OCI-LY1 (cell line): ENCODE results near the gene TCAF1.

Experiments
- H2AFZ ChIP-seq: fragments of 200-600 bp; sonication (generic), shearing (Covaris generic); 2 replicates; pipeline ENCODE4 v1.6.0; 2014; ENCODE audit warnings: antibody characterized with exemption, mild to moderate bottlenecking, low read length
- H3F3A ChIP-seq: fragments of 200-600 bp; sonication (generic), shearing (Covaris generic); 2 replicates; pipeline ENCODE4 v1.6.0; 2014; ENCODE audit warnings: mild to moderate bottlenecking, antibody characterized with exemption, low read length, moderate library complexity; ENCODE audit not compliant: insufficient read depth
- H3K27ac ChIP-seq: fragments of 200-600 bp; sonication (generic); 2 replicates; pipeline ENCODE4 v1.5.1; 2014; ENCODE audit warnings: low read length, mixed run types, mild to moderate bottlenecking, low read depth; ENCODE audit not compliant: poor library complexity, severe bottlenecking
- H3K27me3 ChIP-seq: fragments of 200-600 bp; sonication (generic); 2 replicates; pipeline ENCODE4 v1.6.0; 2014; ENCODE audit warnings: antibody characterized with exemption, mild to moderate bottlenecking, low read length, moderate library complexity; ENCODE audit not compliant: insufficient read depth
- H3K36me3 ChIP-seq: fragments of 200-600 bp; sonication (generic); 2 replicates; pipeline ENCODE4 v1.6.1; 2014; ENCODE audit warnings: mild to moderate bottlenecking, antibody characterized with exemption, low read length, moderate library complexity, mixed read lengths; ENCODE audit not compliant: insufficient read depth
- H3K4me1 ChIP-seq: fragments of 200-600 bp; sonication (generic); 2 replicates; pipeline ENCODE4 v1.5.1; 2014; ENCODE audit warnings: mild to moderate bottlenecking, low read length, moderate library complexity; ENCODE audit not compliant: insufficient read depth, severe bottlenecking
- H3K4me2 ChIP-seq: fragments of 200-600 bp; sonication (generic), shearing (Covaris generic); 2 replicates; pipeline ENCODE4 v1.6.1; 2014; ENCODE audit warnings: low read length
- H3K4me3 ChIP-seq: fragments of 200-600 bp; sonication (generic); 2 replicates; pipeline ENCODE4 v1.5.1; 2014; ENCODE audit warnings: low read length, low read depth, mild to moderate bottlenecking, mixed read lengths; ENCODE audit not compliant: poor library complexity, severe bottlenecking
- H3K79me2 ChIP-seq: fragments of 200-600 bp; shearing (Covaris generic); 2 replicates; pipeline ENCODE4 v1.6.1; 2016; ENCODE audit warnings: mixed run types, low read length, mixed read lengths; ENCODE audit not compliant: insufficient read depth
- H3K9ac ChIP-seq: fragments of 200-600 bp; sonication (generic), shearing (Covaris generic); 2 replicates; pipeline ENCODE4 v1.6.1; 2014; ENCODE audit warnings: mild to moderate bottlenecking, low read length, mixed read lengths
- H3K9me2 ChIP-seq: fragments of 200-600 bp; sonication (generic), shearing (Covaris generic); 2 replicates; pipeline ENCODE4 v1.6.1; 2014; ENCODE audit warnings: low read depth, mild to moderate bottlenecking, low read length, mixed read lengths
- H3K9me3 ChIP-seq: fragments of 200-600 bp; shearing (Covaris generic); 2 replicates; pipeline ENCODE4 v1.6.1; 2014; ENCODE audit warnings: low read length, mixed read lengths
- H4K20me1 ChIP-seq: fragments of 200-600 bp; sonication (generic), shearing (Covaris generic); 2 replicates; pipeline ENCODE4 v1.6.0; 2016; ENCODE audit warnings: mild to moderate bottlenecking, low read length; ENCODE audit not compliant: insufficient read depth
- CTCF ChIP-seq: fragments of 200-600 bp; sonication (generic), shearing (Covaris generic); IDR thresholded peaks from 2 replicates; pipeline ENCODE4 v1.5.1; 2017; ENCODE audit warnings: mild to moderate bottlenecking, antibody characterized with exemption, low read length, moderate library complexity, mixed read lengths
- EZH2 ChIP-seq: fragments of 200-600 bp; sonication (generic), shearing (Covaris generic); IDR thresholded peaks from 2 replicates; pipeline ENCODE4 v1.8.0; 2017; ENCODE audit warnings: borderline replicate concordance, mixed run types, mild to moderate bottlenecking, antibody characterized with exemption, low read length, moderate library complexity, mixed read lengths

Gene TCAF1

GRCh38 chr7:143884241-143884968 lies 17.6 kb downstream of the TCAF1 start:
- no peaks in the 10 kb centered on the region; the same call in 1 of the 2 replicates for H3K27me3 ChIP-seq
- no peaks in the 10 kb centered on the region for H3K79me2 ChIP-seq
- no peaks in the 10 kb centered on the region for H3F3A ChIP-seq
- H3K27ac ChIP-seq, result no peak overlapping the region
- no peak overlapping the region for H3K4me3 ChIP-seq
- H3K9me2 ChIP-seq, result no peaks in the 10 kb centered on the region
- no peaks in the 10 kb centered on the region for H3K4me1 ChIP-seq
- no peaks in the 10 kb centered on the region for H3K36me3 ChIP-seq
- H2AFZ ChIP-seq, result no peak overlapping the region
- H4K20me1 ChIP-seq, result no peaks in the 10 kb centered on the region
- no peaks in the 10 kb centered on the region for H3K9me3 ChIP-seq
- TF ChIP-seq CTCF, result no peak
- TF ChIP-seq EZH2, result no peak
- no peak overlapping the region for H3K4me2 ChIP-seq
- H3K9ac ChIP-seq, result no peak overlapping the region

- H2AFZ ChIP-seq, result no peak overlapping the region
- TF ChIP-seq CTCF (no peak), EZH2 (no peak)
These were observed 19.3 kb downstream of the TCAF1 start for GRCh38 chr7:143882604-143883078.

GRCh38 chr7:143882020-143882603 lies 19.9 kb downstream of the TCAF1 start:
- no peak overlapping the region for H2AFZ ChIP-seq

More at GRCh38 chr7:143882604-143883078, 19.3 kb downstream of the TCAF1 start:
- no peaks in the 10 kb centered on the region for H3K9me2 ChIP-seq
- H3F3A ChIP-seq, result no peaks in the 10 kb centered on the region
- H3K4me3 ChIP-seq, result no peak overlapping the region
- H4K20me1 ChIP-seq, result no peaks in the 10 kb centered on the region
- H3K27me3 ChIP-seq, result no peaks in the 10 kb centered on the region
- no peaks in the 10 kb centered on the region for H3K4me1 ChIP-seq
- H3K27ac ChIP-seq, result no peak overlapping the region
- H3K79me2 ChIP-seq, result no peaks in the 10 kb centered on the region
- H3K4me2 ChIP-seq, result no peak overlapping the region
- H3K36me3 ChIP-seq, result no peaks in the 10 kb centered on the region
- H3K9me3 ChIP-seq, result no peaks in the 10 kb centered on the region
- no peak overlapping the region for H3K9ac ChIP-seq

More at GRCh38 chr7:143882020-143882603, 19.9 kb downstream of the TCAF1 start:
- Histone ChIP-seq H4K20me1 (no peaks in the 10 kb centered on the region), H3K4me1 (no peaks in the 10 kb centered on the region), H3K4me2 (no peak overlapping the region), H3K27me3 (no peaks in the 10 kb centered on the region), H3K79me2 (no peaks in the 10 kb centered on the region), H3K9me2 (no peaks in the 10 kb centered on the region), H3K9ac (no peak overlapping the region), H3K27ac (no peak overlapping the region), H3K9me3 (no peaks in the 10 kb centered on the region), H3K36me3 (no peaks in the 10 kb centered on the region), H3K4me3 (no peak overlapping the region), H3F3A (no peaks in the 10 kb centered on the region)
- TF ChIP-seq EZH2 (no peak), CTCF (no peak)
